ENCODE measurements around the gene SBF1.
A peak's percentile ranks its signal among the peaks of the same experiment; 100 is the strongest.
"Not testable (repeated sequence)": the region's sequence is repeated elsewhere in the genome, so short reads cannot be mapped to it uniquely, and the experiment has no call there.

The SBF1 gene

DNA sequence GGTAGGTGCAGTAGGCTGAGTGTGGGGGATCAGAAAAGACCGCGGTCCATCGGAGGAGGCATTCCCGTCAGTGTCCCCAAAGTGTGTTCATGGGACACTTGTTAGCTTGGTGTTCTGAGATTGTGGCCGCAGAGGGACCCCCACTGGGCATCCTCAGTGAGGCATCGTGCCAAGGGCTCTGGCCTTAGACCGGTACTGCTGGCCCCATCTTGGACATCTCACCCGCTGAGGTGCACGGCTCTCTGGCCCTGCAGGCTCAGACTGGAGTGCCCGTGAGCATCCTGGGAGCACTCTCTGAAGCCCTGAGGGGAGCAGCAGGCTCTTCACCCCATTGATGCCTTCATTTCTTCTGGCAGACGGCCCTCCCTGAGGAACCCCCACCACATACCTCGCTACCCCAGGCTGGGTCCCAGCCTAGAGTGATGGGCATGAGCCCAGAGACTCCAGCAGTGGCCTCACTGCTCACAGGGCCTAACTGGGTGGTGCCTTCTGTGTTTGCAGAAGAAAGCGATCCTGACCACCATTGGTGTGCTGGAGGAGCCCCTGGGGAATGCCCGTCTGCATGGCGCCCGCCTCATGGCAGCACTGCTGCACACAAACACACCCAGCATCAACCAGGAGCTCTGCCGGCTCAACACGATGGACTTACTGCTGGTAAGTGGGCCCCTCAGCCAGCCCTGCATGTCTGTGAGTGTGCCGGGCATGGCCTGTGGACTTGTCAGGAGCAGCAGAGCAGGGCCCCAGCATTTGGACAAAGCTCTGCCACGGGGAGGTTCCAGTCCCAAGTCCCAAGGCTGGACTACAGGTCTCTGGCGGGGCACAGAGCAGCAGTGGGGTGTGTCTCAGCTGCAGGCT, 51.6 kb downstream of the SBF1 start:
- DNase-seq: no peak

DNA sequence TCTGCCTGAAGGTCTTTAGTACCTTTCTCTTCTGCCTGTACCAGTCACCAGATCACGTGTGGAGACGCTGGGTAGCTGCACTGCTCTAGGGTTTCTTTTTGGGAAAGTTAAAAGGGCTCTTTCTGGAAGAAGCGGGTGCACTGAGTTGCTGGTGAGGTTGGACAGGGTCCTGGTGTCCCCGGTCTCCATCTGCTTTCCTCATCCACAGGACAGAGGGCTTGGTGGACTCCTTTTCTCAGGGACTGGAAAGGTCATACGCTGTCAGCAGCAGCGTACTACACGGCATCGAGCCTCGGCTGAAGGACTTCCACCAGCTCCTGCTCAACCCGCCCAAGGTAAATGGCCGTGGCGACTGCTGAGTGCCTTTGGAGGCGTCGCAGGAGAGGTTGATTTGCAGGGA, 52.8 kb downstream of the SBF1 start:
- no peak for DNase-seq

DNA sequence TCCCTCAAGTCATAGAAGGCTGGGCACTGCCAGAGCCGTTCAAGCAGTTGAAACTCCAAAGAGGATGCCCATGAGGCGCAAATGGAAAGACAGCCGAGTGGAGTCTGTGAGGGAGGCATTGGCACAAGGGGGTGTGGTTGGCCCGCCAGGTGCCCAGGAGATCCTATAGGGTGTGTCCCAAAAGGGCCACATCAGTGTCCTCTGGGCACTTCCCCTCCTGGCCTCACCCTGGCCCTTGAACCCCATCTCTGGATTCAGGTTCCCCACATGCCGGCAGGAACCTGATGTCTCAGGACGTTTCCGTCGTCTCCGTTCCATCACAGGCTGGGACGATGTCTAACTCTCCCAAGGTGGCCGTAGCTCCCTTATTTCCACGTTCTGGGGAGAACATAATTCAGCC, 54.3 kb downstream of the SBF1 start:
- DNase-seq: no peak

DNA sequence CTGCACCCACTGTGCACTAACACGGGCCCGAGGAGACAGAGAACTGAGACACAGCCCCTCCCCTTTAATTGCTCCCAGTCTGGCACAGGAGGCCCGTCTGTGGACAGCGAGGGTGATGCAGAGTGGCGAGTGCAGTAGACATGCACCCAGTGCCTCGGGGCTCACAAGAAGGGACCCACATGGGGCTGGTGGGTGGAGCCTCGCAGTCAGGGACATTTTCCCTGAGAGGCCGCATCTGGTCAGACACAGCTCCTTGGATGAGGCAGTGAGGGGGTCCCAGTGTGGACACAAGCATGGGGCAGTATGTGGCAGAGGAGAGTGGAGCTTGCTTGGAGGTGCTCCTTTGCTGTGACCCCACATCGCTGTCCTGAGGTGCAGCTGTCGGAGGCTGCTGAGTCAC, 54.8 kb downstream of the SBF1 start:
- no peak for DNase-seq

DNA sequence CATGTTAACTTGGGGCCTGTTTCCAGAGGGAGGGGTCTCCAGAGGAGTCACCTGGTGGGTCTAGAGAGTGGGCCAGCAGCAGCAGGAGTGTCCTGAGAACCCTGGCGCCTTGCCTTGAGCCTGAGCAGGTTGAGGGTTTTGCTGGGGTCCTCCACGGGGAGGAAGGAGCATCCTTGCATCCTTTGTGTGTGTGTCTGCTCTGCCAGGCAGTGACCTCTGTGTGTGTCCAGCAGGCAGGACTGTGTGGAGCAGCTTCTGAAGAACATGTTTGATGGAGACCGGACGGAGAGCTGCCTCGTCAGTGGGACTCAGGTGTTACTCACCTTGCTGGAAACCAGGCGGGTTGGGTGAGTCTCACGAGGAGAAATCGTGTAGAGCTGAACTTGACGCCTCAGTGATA, 55.7 kb downstream of the SBF1 start:
- DNase-seq: no peak

DNA sequence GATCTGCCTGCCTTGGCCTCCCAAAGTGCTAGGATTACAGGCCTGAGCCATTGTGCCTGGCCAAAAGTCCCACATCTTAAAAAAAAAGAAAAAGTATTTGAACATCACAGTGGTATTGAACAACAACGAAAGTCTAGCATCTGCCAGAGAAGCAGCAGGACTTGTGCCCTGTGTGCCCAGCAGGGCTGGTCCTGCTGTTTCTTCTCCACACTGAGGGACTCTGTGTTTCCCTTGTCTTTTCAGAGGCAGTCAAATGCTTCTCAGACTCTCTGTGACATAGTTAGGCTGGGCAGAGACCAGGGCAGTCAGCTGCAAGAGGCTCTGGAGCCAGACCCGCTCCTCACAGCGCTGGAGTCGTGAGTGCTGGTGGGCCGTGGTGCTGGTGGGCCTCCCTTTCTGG, 56.2 kb downstream of the SBF1 start:
- DNase-seq: peak in 1 of 2 donors; percentile 49

DNA sequence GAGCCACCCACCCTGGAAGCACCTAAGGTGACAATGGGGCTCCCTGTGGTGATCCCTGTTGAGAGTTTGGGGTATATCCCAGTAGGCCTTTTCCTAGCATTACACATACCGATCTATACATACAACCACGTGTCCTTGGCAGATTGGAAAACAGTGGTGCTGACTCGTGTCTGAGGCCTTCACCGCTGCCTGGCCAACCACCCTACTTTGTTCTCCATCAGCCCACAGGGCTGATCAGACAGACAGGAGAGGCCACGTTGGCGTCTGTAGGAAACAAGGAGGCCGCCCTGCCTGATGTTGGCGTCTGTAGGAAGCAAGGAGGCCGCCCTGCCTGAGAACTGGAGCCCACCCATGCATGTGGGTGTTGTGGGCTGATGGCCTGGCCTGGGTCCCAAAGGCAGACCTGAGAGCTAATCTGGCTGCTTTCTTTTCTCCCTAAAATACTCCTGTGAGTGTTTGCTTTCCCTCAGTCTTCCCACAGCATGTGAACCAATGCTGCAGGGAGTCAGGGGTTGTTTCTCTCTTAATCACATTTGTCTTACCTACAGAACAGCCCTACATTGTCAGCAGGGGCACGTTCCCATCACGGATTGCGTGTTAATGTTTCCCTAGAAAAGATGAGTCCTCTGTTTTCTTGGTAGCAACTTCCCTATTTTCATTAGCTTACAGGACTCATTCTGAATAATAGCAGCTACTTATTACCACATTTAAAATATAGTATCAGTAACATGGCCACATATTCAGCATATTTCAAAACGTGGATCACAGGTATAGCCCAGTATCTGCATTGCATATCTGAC, 57.2 kb downstream of the SBF1 start:
- no peak for DNase-seq

DNA sequence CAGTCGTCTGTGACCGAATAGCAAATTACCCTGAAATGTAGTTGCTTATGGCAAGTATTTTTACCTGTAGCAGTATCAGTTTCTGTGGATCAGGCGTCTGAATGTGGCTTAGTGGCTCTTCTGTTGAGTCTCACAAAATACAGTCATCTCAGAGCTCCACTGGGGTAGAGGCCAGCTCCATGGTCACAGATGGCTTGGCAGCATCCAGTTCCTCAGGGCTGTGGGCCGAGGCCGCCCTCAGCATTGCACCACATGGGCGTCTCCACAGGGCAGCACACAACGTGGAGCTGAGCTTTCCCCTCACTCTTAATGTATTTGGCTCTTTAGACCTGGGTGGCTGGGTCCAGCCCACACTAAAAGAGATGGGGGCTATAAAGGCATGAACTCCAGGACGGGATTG, 57.8 kb downstream of the SBF1 start:
- DNase-seq: no peak

DNA sequence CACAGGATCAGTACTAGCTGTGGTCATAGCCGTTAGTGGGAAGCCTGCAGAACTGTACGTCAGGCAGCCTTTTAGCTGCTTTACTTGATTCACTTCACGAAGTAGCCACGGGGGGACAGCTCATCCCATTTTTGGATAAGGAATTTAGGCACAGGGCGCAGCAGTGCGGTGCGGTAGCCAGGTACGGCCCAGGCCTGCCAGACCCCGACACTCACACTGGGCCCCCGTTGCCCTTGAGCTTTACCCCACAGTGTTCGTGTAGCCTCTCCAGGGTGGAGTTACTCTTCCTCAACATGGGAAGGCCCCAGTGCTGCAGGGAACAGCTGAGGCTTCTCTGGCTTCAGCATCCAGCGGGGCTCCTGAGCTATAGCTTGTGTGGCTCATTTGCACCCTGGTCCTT, 59.4 kb downstream of the SBF1 start:
- DNase-seq: no peak

DNA sequence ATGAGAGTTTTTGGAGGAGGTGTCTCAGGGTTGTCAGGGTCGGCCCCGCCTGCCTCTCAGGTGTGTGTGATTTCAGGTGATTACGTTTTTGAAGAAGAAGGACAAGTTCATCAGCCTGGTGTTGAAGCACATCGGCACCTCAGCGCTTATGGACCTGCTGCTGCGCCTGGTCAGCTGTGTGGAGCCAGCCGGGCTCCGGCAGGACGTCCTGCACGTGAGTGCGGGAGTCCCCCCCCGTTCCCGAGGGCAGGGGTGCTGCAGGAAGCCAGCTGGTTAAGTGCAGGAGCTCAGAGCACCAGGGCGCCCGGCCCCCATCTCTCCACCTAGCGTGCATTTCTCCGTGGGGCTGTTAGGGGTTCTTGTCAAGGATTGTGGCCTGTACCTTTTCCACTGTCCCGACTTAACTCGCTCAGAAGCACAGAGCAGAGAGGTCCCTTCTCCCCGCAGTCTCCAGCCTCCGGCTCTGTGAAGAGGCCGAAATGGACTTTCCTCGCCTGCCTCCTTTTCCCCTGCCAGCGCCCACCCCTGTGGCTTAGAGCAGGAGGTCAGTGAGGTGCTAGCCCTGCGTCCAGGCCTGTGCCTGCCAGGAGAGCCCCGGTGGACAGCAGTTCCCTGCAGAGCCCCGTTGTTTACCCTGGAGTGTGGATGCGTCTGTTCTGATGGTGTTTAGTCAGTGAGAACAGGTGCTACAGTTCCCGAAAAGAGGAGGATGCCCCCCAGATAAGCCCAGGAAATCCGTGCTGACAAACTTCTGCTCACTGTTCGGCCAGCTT, 60.2 kb downstream of the SBF1 start:
- no peak for DNase-seq

DNA sequence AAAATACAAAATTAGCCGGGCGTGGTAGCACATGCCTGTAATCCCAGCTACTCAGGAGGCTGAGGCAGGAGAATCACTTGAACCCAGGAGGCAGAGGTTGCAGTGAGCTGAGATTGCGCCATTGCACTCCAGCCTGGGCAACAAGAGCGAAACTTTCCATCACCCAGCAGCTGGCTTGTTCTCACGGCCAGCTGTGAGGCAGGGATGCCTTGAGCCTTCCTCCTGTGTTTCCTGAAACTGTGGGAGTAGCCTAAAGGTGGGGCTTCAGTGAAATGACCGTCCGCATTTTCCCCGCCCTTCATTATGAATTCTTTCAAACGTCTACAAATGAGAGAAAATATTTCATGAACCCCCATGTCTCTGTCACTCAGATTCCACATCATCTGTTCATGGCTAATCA, 65.9 kb downstream of the SBF1 start:
- not testable (repeated sequence) for DNase-seq

DNA sequence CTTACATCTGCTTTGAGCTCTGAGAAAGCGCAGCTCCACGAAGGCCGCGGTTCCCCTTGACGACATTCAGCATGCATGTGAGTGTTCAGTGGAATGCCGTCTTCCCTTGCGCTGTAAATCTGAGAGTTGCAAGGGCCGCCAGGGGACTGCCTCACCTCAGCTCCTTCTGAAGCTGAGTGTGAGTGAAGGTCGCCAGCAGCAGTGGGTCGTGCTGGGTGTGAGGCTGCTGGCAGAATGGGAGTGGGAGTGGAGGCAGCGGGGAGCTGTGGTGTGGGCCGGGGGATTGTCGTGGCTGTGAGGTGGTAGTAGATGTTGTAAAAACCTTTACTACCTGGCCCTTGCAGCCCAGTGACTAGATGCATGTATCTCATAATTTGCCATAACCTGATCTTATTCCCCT, 66.5 kb downstream of the SBF1 start:
- DNase-seq: no peak

DNA sequence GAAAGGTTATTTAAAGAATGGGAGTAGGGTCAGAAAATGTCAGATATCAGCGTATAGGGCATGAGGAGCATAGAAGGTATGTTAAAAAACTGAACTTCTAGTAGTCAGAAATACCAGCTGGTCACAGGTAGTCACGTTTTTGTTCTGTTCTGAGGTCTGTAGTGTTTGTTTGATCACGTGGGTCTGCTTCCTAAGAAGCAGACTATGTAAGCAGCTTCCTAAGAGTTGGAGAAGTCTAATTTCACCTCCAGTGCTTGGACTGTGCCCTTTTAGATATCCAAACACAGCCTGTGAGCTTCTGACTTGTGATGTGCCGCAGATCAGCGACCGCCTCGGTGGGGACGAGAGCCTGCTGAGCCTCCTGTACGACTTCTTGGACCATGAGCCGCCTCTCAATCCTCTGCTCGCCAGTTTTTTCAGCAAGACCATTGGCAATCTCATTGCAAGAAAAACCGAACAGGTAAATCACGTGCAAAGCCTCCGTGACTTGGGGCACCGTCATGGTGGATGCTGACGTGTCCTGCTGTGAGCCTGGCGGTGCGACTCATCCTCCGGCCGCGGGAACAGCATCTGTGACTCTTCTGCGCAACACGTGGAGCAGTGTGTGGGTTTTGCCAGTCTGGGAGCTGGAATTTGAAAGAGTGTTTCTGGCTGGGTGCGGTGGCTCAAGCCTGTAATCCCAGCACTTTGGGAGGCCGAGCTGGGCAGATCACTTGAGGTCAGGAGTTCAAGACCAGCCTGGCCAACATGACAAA, 68.2 kb downstream of the SBF1 start:
- no peak for DNase-seq

DNA sequence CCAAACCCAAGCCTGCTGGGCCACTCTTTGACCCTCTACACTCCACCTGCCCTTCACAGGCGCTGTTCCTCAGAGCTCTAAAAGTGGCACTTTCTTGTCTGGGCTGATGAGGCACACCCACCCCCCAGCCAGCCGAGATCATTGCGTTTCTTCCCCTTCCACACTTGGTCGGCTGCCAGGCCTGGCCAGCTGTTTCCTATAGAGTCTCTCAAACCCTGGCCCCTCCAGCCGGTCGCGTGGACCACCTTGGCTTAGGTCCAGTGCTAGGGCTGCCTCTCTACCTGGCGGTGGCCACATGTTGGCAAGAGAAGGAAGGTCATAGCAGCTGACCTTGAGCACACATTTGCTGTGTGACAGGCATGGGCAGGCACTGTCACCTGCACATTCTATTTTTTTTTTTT, 71.1 kb downstream of the SBF1 start:
- peak in 1 of 2 donors; percentile 42 for DNase-seq

DNA sequence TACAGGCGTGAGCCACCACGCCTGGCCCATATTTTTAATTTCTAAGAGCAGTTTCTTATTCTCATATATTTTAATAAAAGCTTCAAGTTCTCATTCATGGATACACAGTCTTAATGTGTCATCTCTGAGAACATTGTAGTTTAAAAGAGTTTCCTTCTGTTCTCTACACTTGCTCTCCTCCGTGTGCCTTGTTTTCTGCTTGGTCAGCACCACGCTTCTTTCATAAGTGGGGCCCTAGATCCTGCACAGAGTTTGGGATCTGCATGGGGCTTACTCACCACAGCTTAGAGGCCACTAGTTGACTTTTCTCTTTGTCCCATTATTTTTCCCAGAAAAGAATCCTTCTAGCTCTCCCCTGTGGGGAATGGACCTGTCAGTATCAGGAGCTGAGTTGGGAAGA, 72.9 kb downstream of the SBF1 start:
- no peak for DNase-seq

DNA sequence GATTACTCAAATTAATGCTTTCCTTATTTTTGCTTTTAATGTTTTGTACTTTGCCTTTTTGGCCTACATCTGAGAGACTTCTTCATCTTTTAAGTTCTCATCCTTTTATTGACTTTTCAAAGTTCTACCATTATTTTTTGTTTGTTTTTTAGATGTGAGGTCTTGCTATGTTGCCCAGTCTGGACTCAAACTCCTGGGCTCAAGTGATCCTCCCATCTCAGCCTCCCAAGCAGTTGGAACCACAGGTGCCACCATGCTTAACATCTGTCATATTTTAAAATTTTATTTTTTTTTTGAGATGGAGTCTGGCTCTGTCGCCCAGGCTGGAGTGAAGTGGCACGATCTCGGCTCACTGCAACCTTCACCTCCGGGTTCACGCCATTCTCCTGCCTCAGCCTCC, 73.9 kb downstream of the SBF1 start:
- DNase-seq: no peak

DNA sequence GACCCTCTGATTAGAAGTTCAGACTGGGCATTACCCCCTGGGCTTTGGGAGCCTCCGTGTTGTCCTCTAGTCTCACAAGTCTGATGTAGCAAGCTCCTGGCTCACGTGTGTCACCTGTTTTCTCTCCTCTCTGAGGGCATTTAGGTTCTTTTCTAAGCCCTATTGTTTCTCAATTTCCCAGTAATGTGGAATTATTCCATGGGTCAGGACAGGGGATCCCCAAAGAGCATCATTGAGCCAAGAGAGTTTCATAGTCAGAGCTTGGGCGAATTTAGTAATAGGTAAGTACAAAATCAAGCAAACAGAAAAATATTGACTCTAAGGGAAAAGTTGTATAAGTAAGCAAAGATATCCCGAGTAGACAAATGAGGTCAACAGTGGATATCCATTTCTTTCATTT, 74.4 kb downstream of the SBF1 start:
- DNase-seq: no peak

DNA sequence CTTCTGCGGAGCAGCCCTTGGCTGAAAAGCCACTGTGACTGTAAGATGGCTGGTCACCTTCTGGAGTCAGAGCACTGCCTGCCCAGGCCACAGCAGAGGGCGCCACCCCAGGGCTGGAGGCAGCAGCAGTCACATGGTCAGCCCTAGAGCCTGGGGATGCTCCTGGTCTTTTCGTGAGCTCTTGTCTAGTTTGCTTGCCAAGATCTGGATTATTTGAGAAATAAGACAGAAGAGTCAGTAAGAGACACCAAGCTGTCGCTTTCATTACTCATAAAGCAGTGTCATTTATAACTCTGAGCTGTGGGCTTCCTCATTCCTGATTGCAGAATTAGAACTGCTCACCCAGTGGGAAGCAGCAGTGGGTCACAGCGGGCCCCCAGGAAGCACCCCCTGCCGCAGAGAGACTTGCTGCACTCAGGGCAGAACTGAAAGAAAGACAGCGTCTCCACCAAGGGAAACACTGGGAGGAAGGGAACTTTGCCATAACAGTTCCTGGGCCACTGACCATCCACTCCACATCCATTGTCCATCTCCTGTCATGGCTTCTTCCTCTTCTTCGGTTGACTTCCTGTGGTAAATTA, 75.0 kb downstream of the SBF1 start:
- DNase-seq: peak in 1 of 2 donors; percentile 59

DNA sequence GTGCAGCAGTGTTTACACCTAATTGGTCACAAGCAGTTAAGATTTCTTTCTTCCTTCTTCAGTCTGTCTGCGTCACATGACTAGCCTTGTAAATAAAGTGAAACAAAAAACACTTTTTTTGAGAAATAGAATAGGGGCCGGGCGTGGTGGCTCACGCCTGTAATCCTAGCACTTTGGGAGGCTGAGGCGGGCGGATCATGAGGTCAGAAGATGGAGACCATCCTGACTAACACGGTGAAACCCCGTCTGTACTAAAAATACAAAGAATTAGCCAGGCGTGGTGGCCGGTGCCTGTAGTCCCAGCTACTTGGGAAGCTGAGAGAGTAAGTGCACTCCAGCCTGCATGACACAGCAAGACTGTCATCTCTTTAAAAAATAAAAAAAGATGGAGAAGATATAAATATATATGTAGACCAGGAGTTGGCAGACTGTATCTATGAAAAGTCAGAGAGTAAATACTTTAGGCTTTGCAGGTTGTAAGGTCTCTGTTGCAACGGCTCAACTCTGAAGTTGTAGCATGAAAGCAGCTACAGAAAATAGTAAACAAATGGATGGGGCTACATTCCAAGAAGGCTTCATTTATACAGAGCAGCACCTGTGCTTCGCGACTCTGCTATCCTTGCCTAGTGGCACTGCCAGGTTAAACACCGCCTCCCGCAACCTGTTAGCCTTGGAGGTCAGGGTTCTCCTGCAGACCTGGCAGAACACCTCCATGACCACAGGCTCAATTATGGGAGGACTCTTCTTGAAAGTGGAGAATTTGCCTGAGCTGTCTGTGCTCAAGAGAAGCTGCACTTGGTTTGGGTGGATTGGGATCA, 75.8 kb downstream of the SBF1 start:
- no peak for DNase-seq

DNA sequence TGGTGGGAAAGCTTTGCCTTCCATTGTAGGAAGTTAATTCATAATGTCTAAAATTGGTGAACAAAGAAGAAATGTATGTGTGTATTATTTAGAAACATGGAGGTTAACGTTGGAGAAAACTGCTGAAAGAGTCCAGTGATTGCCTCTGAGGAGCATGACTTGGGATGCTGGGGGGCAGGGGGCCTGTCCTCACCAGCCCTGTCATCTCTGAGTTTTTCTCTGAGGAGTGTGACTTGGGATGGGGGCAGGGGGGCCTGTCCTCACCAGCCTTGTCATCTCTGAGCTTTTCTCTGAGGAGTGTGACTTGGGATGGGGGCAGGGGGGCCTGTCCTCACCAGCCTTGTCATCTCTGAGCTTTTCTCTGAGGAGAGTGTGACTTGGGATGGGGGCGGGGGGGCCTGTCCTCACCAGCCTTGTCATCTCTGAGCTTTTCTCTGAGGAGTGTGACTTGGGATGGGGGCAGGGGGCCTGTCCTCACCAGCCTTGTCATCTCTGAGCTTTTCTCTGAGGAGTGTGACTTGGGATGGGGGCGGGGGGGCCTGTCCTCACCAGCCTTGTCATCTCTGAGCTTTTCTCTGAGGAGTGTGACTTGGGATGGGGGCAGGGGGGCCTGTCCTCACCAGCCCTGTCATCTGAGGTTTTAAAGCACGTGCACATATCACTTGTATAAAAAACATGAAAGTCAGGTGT, 77.3 kb downstream of the SBF1 start:
- not testable (repeated sequence) for DNase-seq
